ENCODE results near the gene ALB.

The ALB gene

GRCh38 chr4:73451981-73452747, 48.1 kb downstream of the ALB start:
- Mint-ChIP-seq H3K27me3 (ENCODE audit: low read depth) (peaks cover 12% of the 10 kb centered on the region), H3K9me3 (no peaks in the 10 kb centered on the region), H3K4me1 (peaks cover 31% of the 10 kb centered on the region), H3K36me3 (ENCODE audit: low read depth) (no peaks in the 10 kb centered on the region), H3K4me3 (no peak overlapping the region), H3K27ac (no peak overlapping the region)
- no peak for TF ChIP-seq CTCF (IDR thresholded peaks at IDR 0.05; ENCODE audit: unreplicated experiment in 3 of 3)

GRCh38 chr4:73452953-73453700, 49.0 kb downstream of the ALB start:
- Mint-ChIP-seq H3K27me3 (ENCODE audit: low read depth) (peaks cover 6% of the 10 kb centered on the region), H3K4me3 (no peak overlapping the region), H3K4me1 (peaks cover 31% of the 10 kb centered on the region), H3K9me3 (no peaks in the 10 kb centered on the region), H3K36me3 (ENCODE audit: low read depth) (no peaks in the 10 kb centered on the region), H3K27ac (peak overlapping the region; percentile 15 to 73 (median 30))
- TF ChIP-seq CTCF (IDR thresholded peaks at IDR 0.05; ENCODE audit: unreplicated experiment in 3 of 3) = no peak

GRCh38 chr4:73453701-73454005, 49.6 kb downstream of the ALB start:
- Mint-ChIP-seq H3K4me3 (no peak overlapping the region), H3K27me3 (ENCODE audit: low read depth) (peaks cover 6% of the 10 kb centered on the region), H3K9me3 (no peaks in the 10 kb centered on the region), H3K4me1 (peaks cover 31% of the 10 kb centered on the region), H3K27ac (peak overlapping the region in 2 of 3 experiments; percentile 30 to 73), H3K36me3 (ENCODE audit: low read depth) (no peaks in the 10 kb centered on the region)
- no peak for TF ChIP-seq CTCF (IDR thresholded peaks at IDR 0.05; ENCODE audit: unreplicated experiment in 3 of 3)

- Mint-ChIP-seq H3K36me3 (ENCODE audit: low read depth) (no peaks in the 10 kb centered on the region), H3K27ac (no peak overlapping the region), H3K4me1 (peaks cover 31% of the 10 kb centered on the region), H3K27me3 (ENCODE audit: low read depth) (peaks cover 6% of the 10 kb centered on the region), H3K4me3 (no peak overlapping the region), H3K9me3 (no peaks in the 10 kb centered on the region)
- TF ChIP-seq CTCF (IDR thresholded peaks at IDR 0.05; ENCODE audit: unreplicated experiment in 3 of 3) = no peak
These were observed 50.8 kb downstream of the ALB start for GRCh38 chr4:73454920-73455319.

GRCh38 chr4:73456177-73457022, 52.3 kb downstream of the ALB start:
- Mint-ChIP-seq H3K4me1 (peaks cover 21% of the 10 kb centered on the region), H3K9me3 (no peaks in the 10 kb centered on the region), H3K4me3 (no peak overlapping the region), H3K27me3 (ENCODE audit: low read depth) (peaks cover 6% of the 10 kb centered on the region), H3K36me3 (ENCODE audit: low read depth) (no peaks in the 10 kb centered on the region), H3K27ac (no peak overlapping the region)
- no peak for TF ChIP-seq CTCF (IDR thresholded peaks at IDR 0.05; ENCODE audit: unreplicated experiment in 3 of 3)
